Middle frontal gyrus (tissue), 1 donor: ENCODE measurements around the gene ATP8B1.
"Not testable (repeated sequence)": the region's sequence is repeated elsewhere in the genome, so short reads cannot be mapped to it uniquely, and the experiment has no call there.

Source experiments
- DNase-seq: peaks from one replicate; pipeline ENCODE4 v3.0.0-alpha.2; 2015; ENCODE audit warnings: low spot score; ENCODE audit errors: extremely low spot score

Gene ATP8B1

GRCh38 chr18:57803103-57803969 lies at the start of gene ATP8B1:
ATP8B1 (minus strand) TSS chr18:57803315; CDS start chr18:57731807, 71,508 bp downstream.
- no peak for DNase-seq

- no peak for DNase-seq
These were observed 46.9 kb upstream of the ATP8B1 start for GRCh38 chr18:57850063-57850462.

GRCh38 chr18:57848374-57848773 lies 45.3 kb upstream of the ATP8B1 start:
- not testable (repeated sequence) for DNase-seq

GRCh38 chr18:57847431-57847830 lies 44.3 kb upstream of the ATP8B1 start:
- not testable (repeated sequence) for DNase-seq

- no peak for DNase-seq
These were observed 43.1 kb upstream of the ATP8B1 start for GRCh38 chr18:57846258-57846657.

GRCh38 chr18:57845605-57846074 lies 42.5 kb upstream of the ATP8B1 start:
- DNase-seq: no peak

- no peak for DNase-seq
These were observed 41.2 kb upstream of the ATP8B1 start for GRCh38 chr18:57844319-57844718.

- no peak for DNase-seq
These were observed 40.3 kb upstream of the ATP8B1 start for GRCh38 chr18:57843386-57843785.

- no peak for DNase-seq
These were observed 38.5 kb upstream of the ATP8B1 start for GRCh38 chr18:57841568-57841967.

GRCh38 chr18:57839942-57840381 lies 36.8 kb upstream of the ATP8B1 start:
- no peak for DNase-seq

- DNase-seq: no peak
These were observed 34.9 kb upstream of the ATP8B1 start for GRCh38 chr18:57837917-57838548.

GRCh38 chr18:57836557-57836956 lies 33.4 kb upstream of the ATP8B1 start:
- no peak for DNase-seq

- DNase-seq: no peak
These were observed 32.8 kb upstream of the ATP8B1 start for GRCh38 chr18:57835904-57836303.

GRCh38 chr18:57834616-57835015 lies 31.5 kb upstream of the ATP8B1 start:
- DNase-seq: no peak

GRCh38 chr18:57833441-57834101 lies 30.5 kb upstream of the ATP8B1 start:
- no peak for DNase-seq

GRCh38 chr18:57832730-57833129 lies 29.6 kb upstream of the ATP8B1 start:
- DNase-seq: no peak

- no peak for DNase-seq
These were observed 28.7 kb upstream of the ATP8B1 start for GRCh38 chr18:57831597-57832377.

- no peak for DNase-seq
These were observed 24.5 kb upstream of the ATP8B1 start for GRCh38 chr18:57827646-57828045.

GRCh38 chr18:57826252-57826651 lies 23.1 kb upstream of the ATP8B1 start:
- no peak for DNase-seq

- not testable (repeated sequence) for DNase-seq
These were observed 17.5 kb upstream of the ATP8B1 start for GRCh38 chr18:57820583-57820982.
